Panc1 (cell line): ENCODE data around the gene PPM1F.

ENCODE experiments used
- CTCF ChIP-seq: fragments of 450-650 bp; IDR thresholded peaks from 2 replicates; pipeline ENCODE4 v1.5.1; 2017; ENCODE audit warnings: mild to moderate bottlenecking
- TF ChIP-seq, protein P1 (sequence below), 2 experiments: IDR thresholded peaks; 2 replicates each; pipeline ENCODE4 v1.6.1; 2011 to 2012; ENCODE audit warnings: low read depth in 2 of 2, control low read depth in 1 of 2, low read length in 1 of 2, mild to moderate bottlenecking in 1 of 2, moderate library complexity in 1 of 2; ENCODE audit not compliant: insufficient read depth in 1 of 2

GRCh38 chr22:21990445-21991303 is 38.0 kb upstream of the PPM1F start:
- TF ChIP-seq CTCF = no peak
- TF ChIP-seq, protein P1, sequence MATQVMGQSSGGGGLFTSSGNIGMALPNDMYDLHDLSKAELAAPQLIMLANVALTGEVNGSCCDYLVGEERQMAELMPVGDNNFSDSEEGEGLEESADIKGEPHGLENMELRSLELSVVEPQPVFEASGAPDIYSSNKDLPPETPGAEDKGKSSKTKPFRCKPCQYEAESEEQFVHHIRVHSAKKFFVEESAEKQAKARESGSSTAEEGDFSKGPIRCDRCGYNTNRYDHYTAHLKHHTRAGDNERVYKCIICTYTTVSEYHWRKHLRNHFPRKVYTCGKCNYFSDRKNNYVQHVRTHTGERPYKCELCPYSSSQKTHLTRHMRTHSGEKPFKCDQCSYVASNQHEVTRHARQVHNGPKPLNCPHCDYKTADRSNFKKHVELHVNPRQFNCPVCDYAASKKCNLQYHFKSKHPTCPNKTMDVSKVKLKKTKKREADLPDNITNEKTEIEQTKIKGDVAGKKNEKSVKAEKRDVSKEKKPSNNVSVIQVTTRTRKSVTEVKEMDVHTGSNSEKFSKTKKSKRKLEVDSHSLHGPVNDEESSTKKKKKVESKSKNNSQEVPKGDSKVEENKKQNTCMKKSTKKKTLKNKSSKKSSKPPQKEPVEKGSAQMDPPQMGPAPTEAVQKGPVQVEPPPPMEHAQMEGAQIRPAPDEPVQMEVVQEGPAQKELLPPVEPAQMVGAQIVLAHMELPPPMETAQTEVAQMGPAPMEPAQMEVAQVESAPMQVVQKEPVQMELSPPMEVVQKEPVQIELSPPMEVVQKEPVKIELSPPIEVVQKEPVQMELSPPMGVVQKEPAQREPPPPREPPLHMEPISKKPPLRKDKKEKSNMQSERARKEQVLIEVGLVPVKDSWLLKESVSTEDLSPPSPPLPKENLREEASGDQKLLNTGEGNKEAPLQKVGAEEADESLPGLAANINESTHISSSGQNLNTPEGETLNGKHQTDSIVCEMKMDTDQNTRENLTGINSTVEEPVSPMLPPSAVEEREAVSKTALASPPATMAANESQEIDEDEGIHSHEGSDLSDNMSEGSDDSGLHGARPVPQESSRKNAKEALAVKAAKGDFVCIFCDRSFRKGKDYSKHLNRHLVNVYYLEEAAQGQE (IDR thresholded peaks at IDR 0.05; ENCODE audit: insufficient read depth in 1 of 2, low read depth in 2 of 2, low read length in 1 of 2) = no peak
